Stomach (tissue), 9 donors: Measurements from ENCODE around the gene CLBA1. TPM values are rescaled to one million over a fixed set of nuclear protein-coding genes. Genes with fewer than 3 reads are reported as not detected.

Source experiments
- DNase-seq, 2 donors: peaks; one replicate each; pipeline versions ENCODE4 v3.0.0 to v3.0.0-alpha.2; 2013 to 2019
- H3K27ac ChIP-seq, 5 donors: fragments of 200-600 bp in 4 of 5; sonication (generic) in 4 of 5; one replicate each; pipeline ENCODE4 v1.5.1; 2013 to 2019; ENCODE audit warnings: mild to moderate bottlenecking in 1 of 5, moderate library complexity in 1 of 5
- H3K27me3 ChIP-seq, 3 donors: fragments of 200-600 bp; sonication (generic); one replicate each; pipeline ENCODE4 v1.5.1; 2017 to 2019; ENCODE audit warnings: mixed run types in 1 of 3
- H3K36me3 ChIP-seq, 4 donors: fragments of 200-600 bp; sonication (generic); 1 replicate in 3 of 4; 2 replicates in 1 of 4; pipeline ENCODE4 v1.5.1; 2016 to 2019
- H3K4me1 ChIP-seq, 4 donors: fragments of 200-600 bp; sonication (generic); one replicate each; pipeline ENCODE4 v1.5.1; 2016 to 2019
- H3K4me3 ChIP-seq, 4 donors: fragments of 200-600 bp; sonication (generic) in 3 of 4; one replicate each; pipeline ENCODE4 v1.5.1; 2016 to 2019; ENCODE audit warnings: mild to moderate bottlenecking in 1 of 4
- H3K9me3 ChIP-seq, 4 donors: fragments of 200-600 bp; sonication (generic); one replicate each; pipeline ENCODE4 v1.5.1; 2016 to 2019
- CTCF ChIP-seq, 7 experiments: fragments of 450-650 bp in 4 of 7; fragments of 200-600 bp in 3 of 7; sonication (generic) in 3 of 7; IDR thresholded peaks; one replicate each; pipeline ENCODE4 v1.5.1; 2016 to 2019; ENCODE audit warnings: antibody characterized with exemption in 7 of 7, control low read depth in 2 of 7, mild to moderate bottlenecking in 1 of 7
- EP300 ChIP-seq: sonication (generic); formaldehyde crosslinking; IDR thresholded peaks from one replicate; pipeline ENCODE4 v1.6.1; 2017; ENCODE audit warnings: antibody characterized with exemption
- POLR2A ChIP-seq, 4 donors: fragments of 450-650 bp; IDR thresholded peaks; one replicate each; pipeline ENCODE4 v1.6.1; 2016; ENCODE audit warnings: antibody characterized with exemption in 4 of 4, control low read depth in 2 of 4, mild to moderate bottlenecking in 1 of 4, moderate library complexity in 1 of 4
- POLR2AphosphoS5 ChIP-seq, 3 donors: sonication (generic); formaldehyde crosslinking; IDR thresholded peaks; one replicate each; pipeline ENCODE4 v1.6.1; 2016; ENCODE audit warnings: antibody characterized with exemption in 3 of 3
- WGBS, 5 donors: extraction: QIAGEN DNeasy Blood & Tissue Kit in 3 of 5; methylation state at CpG; one replicate each; pipeline versions ENCODE4 v1.1.5 to v1.1.7; 2013 to 2018; 5-methylcytosine and 5-hydroxymethylcytosine counted together
- intact Hi-C: fragments of 100-400 bp; cut with DNase I; formaldehyde crosslinking; loops from one replicate; pipeline ENCODE4 v1.15.1; 2023; ENCODE audit warnings: low total_unique reads
- polyA plus RNA-seq, 3 donors: library from polyadenylated mRNA; stranded (reverse); fragments of 200-250 nt; gene quantifications; one replicate each; pipeline ENCODE4 v1.2.3, GENCODE V29; 2013
- total RNA-seq, 5 donors: library from RNA; depleted of rRNA; stranded (reverse); fragments of >200 nt; gene quantifications; one replicate each; pipeline versions ENCODE4 v1.1.0 to v1.2.3, GENCODE V29; 2014 to 2016
- donor health status: healthy with polysubstance abuse.
- donor health status: Bipolar disorder and iron deficiency.
- donor health status: healthy.

CLBA1 gene
- total and polyA plus RNA-seq, 8 donors, result 3.5 to 13.9 (median 5.8) TPM; not detected in 1

- H3K27me3 ChIP-seq, result peaks cover 0 to 26% (median 10%) of the 10 kb centered on the region in 3 donors
- H3K4me1 ChIP-seq, result peaks cover 60 to 81% (median 72%) of the 10 kb centered on the region in 4 donors
- H3K36me3 ChIP-seq, result no peaks in the 10 kb centered on the region
- H3K9me3 ChIP-seq, result no peaks in the 10 kb centered on the region
- H3K4me3 ChIP-seq, result peak overlapping the region; percentile 32 to 42 (median 37)
- DNase-seq, result peak in 1 of 2 donors; percentile 65
- TF ChIP-seq EP300 (no peak), CTCF (IDR thresholded peaks at IDR 0.05) (no peak), POLR2AphosphoS5 (IDR thresholded peaks at IDR 0.05) (no peak), POLR2A (IDR thresholded peaks at IDR 0.05) (no peak)
- 49 to 64% (median 58%) methylated on average over 20 to 21 of the region's 21 CpGs for WGBS, 5 donors
- intact Hi-C loops, result no loop called here
- H3K27ac ChIP-seq, result peak overlapping the region; percentile 11 to 94 (median 90)
Observed at GRCh38 chr14:104968541-104969401, 16.8 kb upstream of the CLBA1 start.

DNA sequence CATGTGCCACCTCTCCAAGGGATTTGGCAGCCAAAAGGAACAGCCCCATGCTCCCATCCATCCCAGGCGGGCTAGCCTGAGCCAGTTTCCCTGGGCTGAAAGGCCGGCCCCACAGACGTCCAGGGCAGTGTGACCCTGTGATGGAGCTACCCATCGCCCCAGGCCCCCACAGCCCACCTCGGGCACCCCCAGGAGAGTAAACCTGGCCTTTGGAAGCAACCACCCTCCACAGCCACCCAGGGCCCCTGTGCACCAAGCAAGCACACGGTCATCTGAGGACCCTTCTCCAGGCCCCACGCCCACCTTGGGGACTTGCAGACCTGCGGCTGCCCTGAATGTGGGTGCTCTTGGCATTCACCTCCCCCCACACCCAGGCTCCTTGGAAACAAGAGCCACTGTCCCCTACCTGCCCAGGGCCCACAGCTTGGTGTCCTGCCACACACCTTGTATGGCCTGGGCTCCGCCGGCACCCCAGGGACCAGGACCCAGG is 15.8 kb upstream of the CLBA1 start:
- Histone ChIP-seq H3K27ac (peak overlapping the region in 4 of 5 donors; percentile 89 to 94 (median 90)), H3K4me1 (peaks cover 70 to 91% (median 83%) of the 10 kb centered on the region in 4 donors), H3K9me3 (no peaks in the 10 kb centered on the region), H3K27me3 (peaks cover 0 to 26% (median 10%) of the 10 kb centered on the region in 3 donors), H3K36me3 (no peaks in the 10 kb centered on the region), H3K4me3 (peak overlapping the region; percentile 16 to 38 (median 30))
- WGBS, 5 donors, result 75 to 91% (median 88%) methylated on average over 9 to 10 of the region's 10 CpGs
- intact Hi-C loops, result no loop called here
- DNase-seq, result no peak
- TF ChIP-seq CTCF (IDR thresholded peaks at IDR 0.05), result no peak

DNA sequence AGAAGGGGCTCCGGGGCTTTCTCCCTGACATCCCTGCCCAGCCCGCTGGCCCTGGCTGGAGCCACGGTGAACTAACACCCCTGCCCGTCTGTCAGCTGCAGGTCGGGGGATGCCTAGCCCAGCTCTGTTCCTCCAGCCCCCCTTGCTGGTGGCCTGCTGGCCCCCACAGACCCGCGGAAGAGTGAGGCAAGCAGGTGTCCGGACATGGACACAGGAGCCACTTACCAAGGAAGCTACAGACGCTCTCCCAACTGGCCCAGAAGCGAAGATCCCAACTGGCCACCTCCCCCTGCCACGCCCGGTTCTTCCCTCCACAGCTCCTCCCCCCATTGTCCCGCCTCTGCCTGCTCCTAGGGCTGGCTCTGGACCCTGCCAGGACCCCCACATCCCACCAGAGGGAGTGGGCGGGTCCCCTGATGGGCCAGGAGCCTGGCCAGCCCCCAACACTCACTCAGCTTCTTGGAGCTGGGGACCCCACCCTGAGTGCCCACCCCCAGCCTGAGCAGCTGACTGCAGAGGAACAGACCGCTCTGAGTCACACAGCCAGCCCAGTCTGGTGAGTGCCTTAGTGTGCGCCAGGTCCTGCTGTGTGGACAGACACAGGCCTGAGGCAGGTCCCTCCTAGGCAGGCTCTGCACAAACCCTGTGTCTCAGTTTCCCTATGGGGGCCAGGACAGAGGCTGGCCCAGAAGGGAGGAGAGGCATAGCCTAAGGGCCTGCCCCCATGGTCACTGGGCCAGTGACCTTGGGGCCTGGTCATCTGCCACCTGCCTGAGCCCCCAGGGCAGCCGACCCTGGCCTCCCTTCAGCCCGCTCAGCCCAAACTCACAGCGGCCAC is 15.1 kb upstream of the CLBA1 start:
- Histone ChIP-seq H3K4me3 (peak overlapping the region; percentile 16 to 38 (median 30)), H3K4me1 (peaks cover 71 to 98% (median 89%) of the 10 kb centered on the region in 4 donors), H3K27me3 (peaks cover 0 to 26% (median 10%) of the 10 kb centered on the region in 3 donors), H3K36me3 (no peaks in the 10 kb centered on the region), H3K9me3 (no peaks in the 10 kb centered on the region), H3K27ac (peak overlapping the region; percentile 31 to 94 (median 90))
- DNase-seq, result peak; percentile 40 to 80
- WGBS, 5 donors, result 70 to 83% (median 72%) methylated on average over 9 to 19 of the region's 19 CpGs
- TF ChIP-seq EP300, result no peak
- peak in 2 of 3 donors; percentile 43 to 52 for TF ChIP-seq POLR2AphosphoS5 (IDR thresholded peaks at IDR 0.05)
- intact Hi-C loops, result no loop called here

GRCh38 chr14:104971447-104972240 is 13.9 kb upstream of the CLBA1 start:
- no peaks in the 10 kb centered on the region for H3K36me3 ChIP-seq
- TF ChIP-seq EP300 (no peak), CTCF (IDR thresholded peaks at IDR 0.05) (no peak), POLR2AphosphoS5 (IDR thresholded peaks at IDR 0.05) (no peak), POLR2A (IDR thresholded peaks at IDR 0.05) (no peak)
- H3K27ac ChIP-seq, result peak overlapping the region; percentile 24 to 94 (median 90)
- H3K9me3 ChIP-seq, result no peaks in the 10 kb centered on the region
- WGBS, 5 donors, result 81 to 88% (median 87%) methylated on average over 4 to 12 of the region's 12 CpGs
- intact Hi-C loops, result no loop called here
- peaks cover 0 to 29% (median 10%) of the 10 kb centered on the region in 3 donors for H3K27me3 ChIP-seq
- H3K4me1 ChIP-seq, result peaks cover 80 to 100% (median 96%) of the 10 kb centered on the region in 4 donors
- H3K4me3 ChIP-seq, result no peak overlapping the region
- DNase-seq, result peak in 1 of 2 donors; percentile 19
